Smooth muscle cell (in vitro differentiated cells): ENCODE results near the gene IL12RB1. TPM values are rescaled to one million over a fixed set of nuclear protein-coding genes. Genes with fewer than 3 reads are reported as not detected.

Experiments
- DNase-seq: peaks from one replicate; lab custom pipeline; 2025; ENCODE audit not compliant: unreplicated experiment; lab: John Stamatoyannopoulos, UW
- H2AFZ ChIP-seq: fragments of 200-600 bp; sonication (generic); 2 replicates; pipeline ENCODE4 v1.6.0; 2016; ENCODE audit warnings: antibody characterized with exemption, low read depth, mild to moderate bottlenecking
- H3F3A ChIP-seq: fragments of 200-600 bp; sonication (generic); 2 replicates; pipeline ENCODE4 v1.6.0; 2017; ENCODE audit warnings: antibody characterized with exemption, low read depth
- H3K27ac ChIP-seq: fragments of 200-600 bp; sonication (generic); 2 replicates; pipeline ENCODE4 v1.5.1; 2016; ENCODE audit warnings: low read depth, mild to moderate bottlenecking
- H3K27me3 ChIP-seq: fragments of 200-600 bp; sonication (generic); 2 replicates; pipeline ENCODE4 v1.6.1; 2016; ENCODE audit warnings: low read depth, mild to moderate bottlenecking
- H3K36me3 ChIP-seq: fragments of 200-600 bp; sonication (generic); 2 replicates; pipeline ENCODE4 v1.5.1; 2016; ENCODE audit warnings: low read depth
- H3K4me1 ChIP-seq: fragments of 200-600 bp; sonication (generic); 2 replicates; pipeline ENCODE4 v1.5.1; 2016; ENCODE audit warnings: low read depth
- H3K4me2 ChIP-seq: fragments of 200-600 bp; sonication (generic); 2 replicates; pipeline ENCODE4 v1.6.0; 2016; ENCODE audit warnings: mild to moderate bottlenecking
- H3K4me3 ChIP-seq: fragments of 200-600 bp; sonication (generic); 2 replicates; pipeline ENCODE4 v1.5.1; 2016; ENCODE audit warnings: mild to moderate bottlenecking
- H3K79me2 ChIP-seq: fragments of 200-600 bp; sonication (generic); 2 replicates; pipeline ENCODE4 v1.6.0; 2016; ENCODE audit warnings: low read depth, mild to moderate bottlenecking
- H3K9ac ChIP-seq: fragments of 200-600 bp; sonication (generic); 2 replicates; pipeline ENCODE4 v1.6.0; 2016; ENCODE audit warnings: low read depth
- H3K9me3 ChIP-seq: fragments of 200-600 bp; sonication (generic); replicated peaks from 2 replicates; pipeline ENCODE4 v1.5.1; 2016; ENCODE audit warnings: low read depth
- H4K20me1 ChIP-seq: fragments of 200-600 bp; sonication (generic); 2 replicates; pipeline ENCODE4 v1.6.0; 2016; ENCODE audit warnings: low read depth
- CTCF ChIP-seq: fragments of 200-600 bp; sonication (generic); IDR thresholded peaks from 2 replicates; pipeline ENCODE4 v1.5.1; 2017; ENCODE audit warnings: borderline replicate concordance, mild to moderate bottlenecking, antibody characterized with exemption; ENCODE audit not compliant: insufficient read depth, poor library complexity, severe bottlenecking
- WGBS: methylation state at CpG from one replicate; pipeline ENCODE4 v1.1.7; 2016; ENCODE audit warnings: low lambda C conversion rate; 5-methylcytosine and 5-hydroxymethylcytosine counted together
- polyA plus RNA-seq: library from polyadenylated mRNA; unstranded; fragments of >200 nt; fragmentation: Nextera tagmentation; extraction: Ambion mirVana; gene quantifications from 2 replicates; pipeline ENCODE4 v1.2.1, GENCODE V29; 2016
- total RNA-seq: library from RNA; depleted of rRNA; stranded (reverse); fragments of >200 nt; gene quantifications from 2 replicates; pipeline ENCODE4 v1.2.3, GENCODE V29; 2014

IL12RB1 gene
- total and polyA plus RNA-seq, 2 experiments from 2014 or later = not detected

GRCh38 chr19:18114483-18114882, 27.7 kb upstream of the IL12RB1 start:
- WGBS = 98% methylated on average over 4 of the region's 4 CpGs
- no peak for TF ChIP-seq CTCF

GRCh38 chr19:18113827-18114226, 27.1 kb upstream of the IL12RB1 start:
- Histone ChIP-seq H3K36me3 (no peaks in the 10 kb centered on the region), H3K27ac (no peak overlapping the region), H3K4me2 (no peak overlapping the region), H4K20me1 (peaks cover 5% of the 10 kb centered on the region), H3F3A (peaks cover 3% of the 10 kb centered on the region), H2AFZ (no peak overlapping the region), H3K9ac (no peak overlapping the region), H3K4me1 (peaks cover 6% of the 10 kb centered on the region), H3K27me3 (no peaks in the 10 kb centered on the region), H3K79me2 (no peaks in the 10 kb centered on the region), H3K9me3 (no peaks in the 10 kb centered on the region), H3K4me3 (no peak overlapping the region)
- no peak for TF ChIP-seq CTCF
- DNase-seq = no peak
- 93% methylated on average over 5 of the region's 5 CpGs for WGBS

More at GRCh38 chr19:18114483-18114882, 27.7 kb upstream of the IL12RB1 start:
- Histone ChIP-seq H3K4me1 (peaks cover 6% of the 10 kb centered on the region), H4K20me1 (peaks cover 9% of the 10 kb centered on the region), H3F3A (peaks cover 3% of the 10 kb centered on the region), H3K36me3 (no peaks in the 10 kb centered on the region), H3K27me3 (no peaks in the 10 kb centered on the region), H3K79me2 (no peaks in the 10 kb centered on the region), H3K9ac (no peak overlapping the region), H3K4me3 (no peak overlapping the region), H3K4me2 (no peak overlapping the region), H3K27ac (no peak overlapping the region), H3K9me3 (no peaks in the 10 kb centered on the region), H2AFZ (no peak overlapping the region)
- DNase-seq = no peak

- TF ChIP-seq CTCF = peak; percentile 73
- Histone ChIP-seq H3K4me3 (no peak overlapping the region), H3K4me1 (peaks cover 6% of the 10 kb centered on the region), H3K27me3 (no peaks in the 10 kb centered on the region), H2AFZ (no peak overlapping the region), H3K9ac (no peak overlapping the region), H3K9me3 (no peaks in the 10 kb centered on the region), H3K79me2 (no peaks in the 10 kb centered on the region), H3K4me2 (no peak overlapping the region), H3K36me3 (no peaks in the 10 kb centered on the region), H3F3A (no peaks in the 10 kb centered on the region), H4K20me1 (no peaks in the 10 kb centered on the region), H3K27ac (no peak overlapping the region)
- 29% methylated on average over 9 of the region's 9 CpGs for WGBS
- DNase-seq = peak; percentile 46
Observed at GRCh38 chr19:18112989-18113478, 26.3 kb upstream of the IL12RB1 start.

- no peak for DNase-seq
- Histone ChIP-seq H3K27me3 (no peaks in the 10 kb centered on the region), H3K27ac (no peak overlapping the region), H3K36me3 (no peaks in the 10 kb centered on the region), H3K4me3 (peak overlapping the region; percentile 78), H3K9me3 (no peaks in the 10 kb centered on the region), H4K20me1 (no peaks in the 10 kb centered on the region), H3K4me2 (peak overlapping the region; percentile 98), H3K9ac (peak overlapping the region; percentile 31), H3F3A (no peaks in the 10 kb centered on the region), H3K4me1 (no peaks in the 10 kb centered on the region), H2AFZ (peak overlapping the region; percentile 84), H3K79me2 (no peaks in the 10 kb centered on the region)
- TF ChIP-seq CTCF = no peak
- WGBS = 53% methylated on average over 22 of the region's 22 CpGs
Observed at GRCh38 chr19:18110609-18111232, 24.0 kb upstream of the IL12RB1 start.
